ENCODE measurements around the gene PRSS3.

The PRSS3 gene

DNA sequence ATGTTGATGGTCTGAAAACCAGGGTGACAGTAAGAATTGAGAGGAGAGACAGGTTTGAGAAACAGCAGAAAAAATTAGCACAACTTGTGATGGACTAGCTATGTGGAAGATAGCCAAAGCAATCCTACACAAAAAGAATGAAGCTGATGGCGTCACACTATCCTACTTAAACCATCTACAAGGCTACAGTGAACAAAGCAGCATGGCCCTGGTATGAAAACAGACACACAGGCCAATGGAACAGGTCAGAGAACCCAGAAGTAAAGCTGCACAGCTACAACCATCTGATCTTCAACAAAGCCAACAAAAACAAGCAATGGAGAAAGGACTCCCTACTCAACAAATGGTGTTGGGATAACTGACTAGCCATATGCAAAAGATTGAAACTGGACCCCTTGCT lies 14.1 kb downstream of the PRSS3 start:
- Histone ChIP-seq H2AFZ (ENCODE audit: low read depth) (no peak overlapping the region), H3K79me2 (ENCODE audit: insufficient read depth, low read depth) (no peaks in the 10 kb centered on the region), H4K20me1 (ENCODE audit: insufficient read depth) (no peaks in the 10 kb centered on the region), H3K27ac (no peak overlapping the region), H3K36me3 (ENCODE audit: insufficient read depth) (no peaks in the 10 kb centered on the region), H3K4me1 (ENCODE audit: low read depth, poor library complexity, severe bottlenecking) (peaks cover 31% of the 10 kb centered on the region), H3K9ac (no peak overlapping the region), H3K4me3 (IDR thresholded peaks at IDR 0.05; ENCODE audit: insufficient read depth, low read depth, low read length) (no peak overlapping the region), H3K4me2 (no peak overlapping the region), H3K27me3 (ENCODE audit: insufficient read depth, low read depth) (no peaks in the 10 kb centered on the region)
- TF ChIP-seq, protein P1, sequence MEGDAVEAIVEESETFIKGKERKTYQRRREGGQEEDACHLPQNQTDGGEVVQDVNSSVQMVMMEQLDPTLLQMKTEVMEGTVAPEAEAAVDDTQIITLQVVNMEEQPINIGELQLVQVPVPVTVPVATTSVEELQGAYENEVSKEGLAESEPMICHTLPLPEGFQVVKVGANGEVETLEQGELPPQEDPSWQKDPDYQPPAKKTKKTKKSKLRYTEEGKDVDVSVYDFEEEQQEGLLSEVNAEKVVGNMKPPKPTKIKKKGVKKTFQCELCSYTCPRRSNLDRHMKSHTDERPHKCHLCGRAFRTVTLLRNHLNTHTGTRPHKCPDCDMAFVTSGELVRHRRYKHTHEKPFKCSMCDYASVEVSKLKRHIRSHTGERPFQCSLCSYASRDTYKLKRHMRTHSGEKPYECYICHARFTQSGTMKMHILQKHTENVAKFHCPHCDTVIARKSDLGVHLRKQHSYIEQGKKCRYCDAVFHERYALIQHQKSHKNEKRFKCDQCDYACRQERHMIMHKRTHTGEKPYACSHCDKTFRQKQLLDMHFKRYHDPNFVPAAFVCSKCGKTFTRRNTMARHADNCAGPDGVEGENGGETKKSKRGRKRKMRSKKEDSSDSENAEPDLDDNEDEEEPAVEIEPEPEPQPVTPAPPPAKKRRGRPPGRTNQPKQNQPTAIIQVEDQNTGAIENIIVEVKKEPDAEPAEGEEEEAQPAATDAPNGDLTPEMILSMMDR (conservative IDR thresholded peaks at IDR 0.05; ENCODE audit: low read depth, low read length), result no peak

GRCh38 chr9:33813712-33814641 lies 18.6 kb downstream of the PRSS3 start:
- Histone ChIP-seq H3K9ac (no peak overlapping the region), H3K4me2 (no peak overlapping the region)

DNA sequence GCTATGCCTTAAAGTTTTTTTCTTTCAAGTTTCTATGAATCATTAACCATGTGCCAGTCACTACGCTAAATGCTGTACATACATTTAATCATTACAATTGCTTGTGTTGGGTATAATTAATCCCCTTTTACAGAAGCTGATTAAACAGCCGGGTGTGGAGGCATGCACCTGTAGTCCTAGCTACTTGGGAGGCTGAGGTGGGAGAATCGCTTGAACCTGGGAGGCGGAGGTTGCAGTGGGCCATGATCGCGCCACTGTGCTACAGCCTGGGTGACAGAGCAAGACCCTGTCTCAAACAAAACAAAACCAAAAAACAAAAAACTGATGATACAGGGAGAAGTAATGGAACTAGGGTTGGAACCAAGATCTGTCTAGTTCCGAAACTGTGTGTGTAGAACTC lies 20.4 kb downstream of the PRSS3 start:
- TF ChIP-seq, protein P1 (conservative IDR thresholded peaks at IDR 0.05; ENCODE audit: low read depth, low read length), result no peak
- Histone ChIP-seq H3K27me3 (ENCODE audit: insufficient read depth, low read depth) (no peaks in the 10 kb centered on the region), H3K79me2 (ENCODE audit: insufficient read depth, low read depth) (peaks cover 25% of the 10 kb centered on the region), H3K27ac (peak overlapping the region; percentile 73), H2AFZ (ENCODE audit: low read depth) (peak overlapping the region; percentile 86), H3K36me3 (ENCODE audit: insufficient read depth) (no peaks in the 10 kb centered on the region), H3K4me1 (ENCODE audit: low read depth, poor library complexity, severe bottlenecking) (peaks cover 50% of the 10 kb centered on the region), H4K20me1 (ENCODE audit: insufficient read depth) (no peaks in the 10 kb centered on the region; the same call in 1 of the 2 replicates), H3K4me3 (IDR thresholded peaks at IDR 0.05; ENCODE audit: insufficient read depth, low read depth, low read length) (no peak overlapping the region), H3K4me2 (peak overlapping the region; percentile 89), H3K9ac (peak overlapping the region; percentile 89; the same call in 1 of the 2 replicates)

More at GRCh38 chr9:33813712-33814641, 18.6 kb downstream of the PRSS3 start:
- peak overlapping the region; percentile 20; the same call in 1 of the 2 replicates for H2AFZ ChIP-seq (ENCODE audit: low read depth)
- H4K20me1 ChIP-seq (ENCODE audit: insufficient read depth), result no peaks in the 10 kb centered on the region; the same call in 1 of the 2 replicates
- no peak overlapping the region for H3K27ac ChIP-seq
- no peak overlapping the region for H3K4me3 ChIP-seq (IDR thresholded peaks at IDR 0.05; ENCODE audit: insufficient read depth, low read depth, low read length)
- H3K4me1 ChIP-seq (ENCODE audit: low read depth, poor library complexity, severe bottlenecking), result peaks cover 32% of the 10 kb centered on the region
- peaks cover 7% of the 10 kb centered on the region for H3K79me2 ChIP-seq (ENCODE audit: insufficient read depth, low read depth)
- H3K27me3 ChIP-seq (ENCODE audit: insufficient read depth, low read depth), result no peaks in the 10 kb centered on the region
- no peaks in the 10 kb centered on the region for H3K36me3 ChIP-seq (ENCODE audit: insufficient read depth)
- TF ChIP-seq, protein P1 (conservative IDR thresholded peaks at IDR 0.05; ENCODE audit: low read depth, low read length), result peak; percentile 51; the same call in 1 of the 2 replicates

- no peak within 1 kb of the TSS for H3K4me3 ChIP-seq (IDR thresholded peaks at IDR 0.05; ENCODE audit: insufficient read depth, low read depth, low read length)
- H3K9ac ChIP-seq, result peak within 1 kb of the TSS; percentile 96
- H2AFZ ChIP-seq (ENCODE audit: low read depth), result peak within 1 kb of the TSS; percentile 86
- TF ChIP-seq, protein P1 (conservative IDR thresholded peaks at IDR 0.05; ENCODE audit: low read depth, low read length), result no peak
- no peaks in the 10 kb centered on the region for H3K27me3 ChIP-seq (ENCODE audit: insufficient read depth, low read depth)
- H3K36me3 ChIP-seq (ENCODE audit: insufficient read depth), result no peaks in the 10 kb centered on the region
- peak within 1 kb of the TSS; percentile 90 for H3K27ac ChIP-seq
- peaks cover 56% of the 10 kb centered on the region for H3K4me1 ChIP-seq (ENCODE audit: low read depth, poor library complexity, severe bottlenecking)
- H4K20me1 ChIP-seq (ENCODE audit: insufficient read depth), result no peaks in the 10 kb centered on the region; the same call in 1 of the 2 replicates
- peak within 1 kb of the TSS; percentile 89 for H3K4me2 ChIP-seq
- H3K79me2 ChIP-seq (ENCODE audit: insufficient read depth, low read depth), result peaks cover 33% of the 10 kb centered on the region
Measured at GRCh38 chr9:33816327-33817252, 21.2 kb downstream of the PRSS3 start, which contains the start of gene UBE2R2. Gene UBE2R2 (plus strand): TSS chr9:33817160. CDS start chr9:33817758, 598 bp downstream.

Data from KMS-11 (cell line).